SU-DHL-6 (cell line): ENCODE data around the gene UNC5C.

ENCODE experiments used
- H2AFZ ChIP-seq: fragments of 200-600 bp; sonication (generic); 2 replicates; pipeline ENCODE4 v1.6.1; 2014; ENCODE audit warnings: low read depth, mild to moderate bottlenecking, moderate library complexity, mixed read lengths, antibody characterized with exemption, low read length; ENCODE audit not compliant: severe bottlenecking
- H3F3A ChIP-seq: fragments of 200-600 bp; shearing (Covaris generic); 2 replicates; pipeline ENCODE4 v1.6.0; 2016; ENCODE audit warnings: antibody characterized with exemption, mild to moderate bottlenecking; ENCODE audit not compliant: insufficient read depth
- H3K27ac ChIP-seq: fragments of 200-600 bp; sonication (generic); 2 replicates; pipeline ENCODE4 v1.5.1; 2016; ENCODE audit warnings: low read depth, mild to moderate bottlenecking, low read length, moderate library complexity, mixed read lengths
- H3K27me3 ChIP-seq: fragments of 200-600 bp; sonication (generic), shearing (Covaris generic); 2 replicates; pipeline ENCODE4 v1.6.0; 2014; ENCODE audit warnings: mild to moderate bottlenecking, low read length
- H3K36me3 ChIP-seq: fragments of 200-600 bp; sonication (generic); 2 replicates; pipeline ENCODE4 v1.6.1; 2014; ENCODE audit warnings: mild to moderate bottlenecking, low read length, mixed read lengths
- H3K4me2 ChIP-seq: fragments of 300-600, 200-600 bp; shearing (Covaris generic), sonication (generic); 2 replicates; pipeline ENCODE4 v1.6.0; 2014; ENCODE audit warnings: low read length, low read depth, mild to moderate bottlenecking; ENCODE audit not compliant: poor library complexity, severe bottlenecking
- H3K4me3 ChIP-seq: fragments of 200-600 bp; sonication (generic); 2 replicates; pipeline ENCODE4 v1.5.1; 2014; ENCODE audit warnings: antibody characterized with exemption, low read length, mild to moderate bottlenecking, mixed read lengths; ENCODE audit not compliant: insufficient read depth, poor library complexity, severe bottlenecking
- H3K79me2 ChIP-seq: fragments of 200-600 bp; sonication (generic); 2 replicates; pipeline ENCODE4 v1.6.1; 2014; ENCODE audit warnings: mild to moderate bottlenecking, low read length, moderate library complexity; ENCODE audit not compliant: insufficient read depth
- H3K9ac ChIP-seq: fragments of 200-600 bp; sonication (generic); 2 replicates; pipeline ENCODE4 v1.7.0; 2014; ENCODE audit warnings: mild to moderate bottlenecking, low read length
- H3K9me2 ChIP-seq: fragments of 200-600 bp; sonication (generic); replicated peaks from 2 replicates; pipeline ENCODE4 v1.6.1; 2014; ENCODE audit warnings: low read length; ENCODE audit not compliant: insufficient read depth
- H3K9me3 ChIP-seq: fragments of 200-600 bp; sonication (generic); 2 replicates; pipeline ENCODE4 v1.6.1; 2014; ENCODE audit warnings: low read length, mixed read lengths; ENCODE audit not compliant: insufficient read depth
- H4K20me1 ChIP-seq: fragments of 200-600 bp; sonication (generic); 2 replicates; pipeline ENCODE4 v1.6.1; 2014; ENCODE audit warnings: low read depth, mild to moderate bottlenecking, antibody characterized with exemption, low read length, moderate library complexity, mixed read lengths
- CTCF ChIP-seq: fragments of 200-600 bp; sonication (generic); IDR thresholded peaks from one replicate; pipeline ENCODE4 v1.5.1; 2017; ENCODE audit warnings: antibody characterized with exemption, mild to moderate bottlenecking, low read length, moderate library complexity; ENCODE audit not compliant: insufficient read depth, poor library complexity, severe bottlenecking
- EZH2phosphoT487 ChIP-seq: fragments of 200-600 bp; sonication (generic), shearing (Covaris generic); conservative IDR thresholded peaks from 2 replicates; pipeline ENCODE4 v1.6.1; 2018; ENCODE audit warnings: mild to moderate bottlenecking, antibody characterized with exemption, low read length, moderate library complexity, mixed read lengths

Gene UNC5C

GRCh38 chr4:95198961-95199360 lies 349.8 kb downstream of the UNC5C start:
- H3K27ac ChIP-seq, result no peak overlapping the region
- H4K20me1 ChIP-seq, result no peaks in the 10 kb centered on the region
- H3K4me3 ChIP-seq, result no peak overlapping the region
- H3K4me2 ChIP-seq, result no peak overlapping the region
- H3K27me3 ChIP-seq, result no peaks in the 10 kb centered on the region
- no peak overlapping the region for H3K9ac ChIP-seq
- no peaks in the 10 kb centered on the region for H3K9me2 ChIP-seq
- H3K9me3 ChIP-seq, result no peaks in the 10 kb centered on the region
- H3F3A ChIP-seq, result no peaks in the 10 kb centered on the region
- no peak overlapping the region for H2AFZ ChIP-seq
- H3K79me2 ChIP-seq, result no peaks in the 10 kb centered on the region
- TF ChIP-seq EZH2phosphoT487 (no peak), CTCF (no peak)
- no peaks in the 10 kb centered on the region for H3K36me3 ChIP-seq

GRCh38 chr4:95197353-95197752 lies 351.4 kb downstream of the UNC5C start:
- no peaks in the 10 kb centered on the region for H3F3A ChIP-seq
- H3K27ac ChIP-seq, result no peak overlapping the region
- no peak overlapping the region for H3K4me3 ChIP-seq
- no peaks in the 10 kb centered on the region for H3K9me3 ChIP-seq
- H3K36me3 ChIP-seq, result no peaks in the 10 kb centered on the region
- no peaks in the 10 kb centered on the region for H3K79me2 ChIP-seq
- TF ChIP-seq EZH2phosphoT487 (no peak), CTCF (no peak)
- no peak overlapping the region for H2AFZ ChIP-seq
- no peaks in the 10 kb centered on the region for H3K27me3 ChIP-seq
- no peaks in the 10 kb centered on the region for H3K9me2 ChIP-seq
- no peaks in the 10 kb centered on the region for H4K20me1 ChIP-seq
- H3K4me2 ChIP-seq, result no peak overlapping the region
- H3K9ac ChIP-seq, result no peak overlapping the region

- Histone ChIP-seq H4K20me1 (no peaks in the 10 kb centered on the region), H3K27me3 (no peaks in the 10 kb centered on the region), H3K27ac (no peak overlapping the region), H3F3A (no peaks in the 10 kb centered on the region), H2AFZ (no peak overlapping the region), H3K9ac (no peak overlapping the region), H3K4me3 (no peak overlapping the region), H3K4me2 (no peak overlapping the region), H3K9me3 (no peaks in the 10 kb centered on the region), H3K36me3 (no peaks in the 10 kb centered on the region), H3K9me2 (no peaks in the 10 kb centered on the region), H3K79me2 (no peaks in the 10 kb centered on the region)
- TF ChIP-seq EZH2phosphoT487 (no peak), CTCF (no peak)
These were observed 355.2 kb downstream of the UNC5C start for GRCh38 chr4:95193391-95194224.
